B cell (primary cell): ENCODE measurements around the gene RAB11B. TPM values are rescaled to one million over a fixed set of nuclear protein-coding genes. Genes with fewer than 3 reads are reported as not detected.

ENCODE experiments used
- ATAC-seq: fragments of 200-7000 bp; cut with Tn5 transposase; one replicate; pipeline ENCODE4 v1.10.0; 2021; ENCODE audit warnings: low read depth, mild to moderate bottlenecking, moderate number of reproducible peaks, moderate library complexity
- CTCF ChIA-PET: fragments of 350-600 bp; sonication (Branson Sonifier 250); formaldehyde crosslinking; loops from one replicate; lab custom pipeline; 2021; ENCODE audit warnings: antibody characterized with exemption, inconsistent platforms; lab: Charles Lee
- POLR2A ChIA-PET: fragments of 350-600 bp; sonication (Branson Sonifier 250); formaldehyde crosslinking; loops from one replicate; lab custom pipeline; 2021; ENCODE audit warnings: antibody characterized with exemption; lab: Charles Lee
- DNase-seq: peaks from one replicate; pipeline ENCODE4 v3.0.0; 2013
- H2AFZ ChIP-seq: 2 replicates; pipeline ENCODE4 v1.6.1; 2012; ENCODE audit warnings: mild to moderate bottlenecking, low read depth, low read length; ENCODE audit not compliant: insufficient read depth, poor library complexity, severe bottlenecking
- H3K27ac ChIP-seq, 2 donors: 1 replicate in 1 of 2; 2 replicates in 1 of 2; pipeline ENCODE4 v1.5.1; 2012 to 2013; ENCODE audit warnings: low read length in 2 of 2, mild to moderate bottlenecking in 2 of 2, moderate library complexity in 1 of 2
- H3K27me3 ChIP-seq, 4 experiments: fragments of 200-600 bp in 1 of 4; sonication (generic) in 1 of 4; replicated peaks in 1 of 4; 1 replicate in 2 of 4; 2 replicates in 2 of 4; pipeline versions ENCODE4 v1.6.1 to v1.7.0; 2013 to 2016; ENCODE audit warnings: low read length in 3 of 4, mild to moderate bottlenecking in 2 of 4, mixed read lengths in 1 of 4, moderate library complexity in 1 of 4; ENCODE audit not compliant: insufficient read depth in 4 of 4, control insufficient read depth in 3 of 4; ENCODE audit errors: control extremely low read depth in 1 of 4
- H3K36me3 ChIP-seq, 2 experiments: replicated peaks in 1 of 2; 1 replicate in 1 of 2; 2 replicates in 1 of 2; pipeline versions ENCODE4 v1.6.1 to v1.7.1; 2013; ENCODE audit warnings: low read length in 1 of 2; ENCODE audit not compliant: insufficient read depth in 2 of 2, control insufficient read depth in 1 of 2; ENCODE audit errors: control extremely low read depth in 1 of 2, extremely low read depth in 1 of 2
- H3K4me1 ChIP-seq, 2 donors: fragments of 200-600 bp in 1 of 2; sonication (generic) in 1 of 2; 1 replicate in 1 of 2; 2 replicates in 1 of 2; pipeline versions ENCODE4 v1.5.1 to v1.6.1; 2013 to 2017; ENCODE audit warnings: low read length in 2 of 2; ENCODE audit not compliant: control insufficient read depth in 2 of 2, insufficient read depth in 2 of 2
- H3K4me2 ChIP-seq: replicated peaks from 2 replicates; pipeline ENCODE3; 2012; ENCODE audit warnings: mild to moderate bottlenecking, low read depth, low read length; ENCODE audit not compliant: poor library complexity, severe bottlenecking
- H3K4me3 ChIP-seq, 5 experiments: fragments of 200-600 bp in 1 of 5; sonication (generic) in 1 of 5; 1 replicate in 3 of 5; 2 replicates in 2 of 5; pipeline versions ENCODE4 v1.5.1 to v1.7.0; 2011 to 2016; ENCODE audit warnings: low read length in 4 of 5, mild to moderate bottlenecking in 4 of 5, low read depth in 2 of 5, control low read depth in 1 of 5, moderate library complexity in 1 of 5; ENCODE audit not compliant: insufficient read depth in 1 of 5; ENCODE audit errors: control extremely low read depth in 1 of 5, extremely low read depth in 1 of 5
- H3K79me2 ChIP-seq: fragments of 200-600 bp; sonication (generic); one replicate; pipeline ENCODE4 v1.6.0; 2016; ENCODE audit warnings: low read length; ENCODE audit not compliant: control insufficient read depth, insufficient read depth
- H3K9ac ChIP-seq: fragments of 200-600 bp; sonication (generic); 2 replicates; pipeline ENCODE4 v1.6.1; 2017; ENCODE audit warnings: mild to moderate bottlenecking, low read length, moderate library complexity
- H3K9me3 ChIP-seq, 3 donors: one replicate each; pipeline versions ENCODE4 v1.6.1 to v1.7.1; 2013; ENCODE audit warnings: low read length in 2 of 3; ENCODE audit not compliant: control insufficient read depth in 2 of 3, insufficient read depth in 1 of 3; ENCODE audit errors: control extremely low read depth in 1 of 3
- H4K20me1 ChIP-seq: 2 replicates; pipeline ENCODE4 v1.6.0; 2012; ENCODE audit warnings: mild to moderate bottlenecking, low read length; ENCODE audit not compliant: insufficient read depth, control insufficient read depth, poor library complexity, severe bottlenecking
- H3K27ac Mint-ChIP-seq: one replicate; pipeline ENCODE4 v1.8.0; 2021; ENCODE audit warnings: mixed read lengths
- H3K27me3 Mint-ChIP-seq: one replicate; pipeline ENCODE4 v1.8.0; 2021; ENCODE audit warnings: mixed read lengths
- H3K4me1 Mint-ChIP-seq: one replicate; pipeline ENCODE4 v1.8.0; 2021; ENCODE audit warnings: mixed read lengths
- H3K4me3 Mint-ChIP-seq: one replicate; pipeline ENCODE4 v1.8.0; 2021; ENCODE audit warnings: mixed read lengths
- H3K9me3 Mint-ChIP-seq: one replicate; pipeline ENCODE4 v1.8.0; 2022; ENCODE audit warnings: mixed read lengths; ENCODE audit not compliant: insufficient read depth
- CTCF ChIP-seq: fragments of 200-600 bp; IDR thresholded peaks from one replicate; pipeline ENCODE4 v1.8.0; 2022; ENCODE audit warnings: antibody characterized with exemption, mild to moderate bottlenecking
- EZH2 ChIP-seq: IDR thresholded peaks from 2 replicates; pipeline ENCODE4 v1.6.1; 2012; ENCODE audit warnings: borderline replicate concordance, low read depth, mild to moderate bottlenecking, moderate library complexity, low read length; ENCODE audit not compliant: insufficient read depth, poor library complexity, severe bottlenecking
- WGBS: methylation state at CpG from one replicate; pipeline ENCODE4 v1.1.5; 2013; ENCODE audit warnings: missing lambda C conversion rate; ENCODE audit not compliant: insufficient coverage; 5-methylcytosine and 5-hydroxymethylcytosine counted together
- intact Hi-C: fragments of 100-400 bp; cut with micrococcal nuclease; formaldehyde crosslinking; loops from one replicate; pipeline ENCODE4 v1.10.0; 2022
- polyA plus RNA-seq: library from polyadenylated mRNA; depleted of rRNA; stranded (reverse); fragments of >200 nt; gene quantifications from 2 replicates; pipeline ENCODE4 v1.2.3, GENCODE V29; 2012
- total RNA-seq, 2 donors: library from RNA; stranded (reverse); fragments of 120-200 nt in 1 of 2; gene quantifications; 1 replicate in 1 of 2; 2 replicates in 1 of 2; pipeline versions ENCODE4 v1.2.3 to v1.2.4, GENCODE V29; 2013 to 2022

RAB11B gene
- total and polyA plus RNA-seq, 2 donors (not counting 1 experiment from before 2014, with no cell fraction given) = 130 to 165 TPM

GRCh38 chr19:8358948-8359347 lies 31.2 kb upstream of the RAB11B start:
- no peak for ATAC-seq
- H3K27ac Mint-ChIP-seq = no peak overlapping the region
- CTCF ChIA-PET = interaction anchor here (0.9 kb wide), 1 partner anchor 25 kb away, joined by 5 read pairs; no protein-coding TSS in a partner anchor
- POLR2A ChIA-PET = no interaction called here
- H3K4me1 Mint-ChIP-seq = peaks cover 8% of the 10 kb centered on the region
- 93% methylated on average over 5 of the region's 6 CpGs for WGBS
- Histone ChIP-seq H3K79me2 (no peaks in the 10 kb centered on the region), H3K27ac (no peak overlapping the region), H3K4me2 (no peak overlapping the region), H3K9ac (no peak overlapping the region), H3K27me3 (peaks cover 0 to 26% (median 9%) of the 10 kb centered on the region in 4 experiments), H3K4me1 (peaks cover 9 to 12% of the 10 kb centered on the region in 2 donors), H4K20me1 (no peaks in the 10 kb centered on the region), H3K36me3 (no peaks in the 10 kb centered on the region), H2AFZ (no peak overlapping the region), H3K4me3 (no peak overlapping the region), H3K9me3 (peaks cover 0 to 3% (median 0%) of the 10 kb centered on the region in 3 donors)
- peaks cover 3% of the 10 kb centered on the region for H3K9me3 Mint-ChIP-seq
- TF ChIP-seq EZH2 = no peak
- no peak for TF ChIP-seq CTCF
- peaks cover 28% of the 10 kb centered on the region for H3K27me3 Mint-ChIP-seq
- no peak for DNase-seq
- intact Hi-C loops = no loop called here
- no peak overlapping the region for H3K4me3 Mint-ChIP-seq

GRCh38 chr19:8360196-8360595 lies 30.0 kb upstream of the RAB11B start:
- Histone ChIP-seq H3K9me3 (peaks cover 0 to 5% (median 0%) of the 10 kb centered on the region in 3 donors), H3K36me3 (no peaks in the 10 kb centered on the region), H3K4me1 (peaks cover 15 to 16% of the 10 kb centered on the region in 2 donors), H3K4me2 (no peak overlapping the region), H3K27ac (no peak overlapping the region), H3K79me2 (no peaks in the 10 kb centered on the region), H3K9ac (no peak overlapping the region), H4K20me1 (no peaks in the 10 kb centered on the region), H3K27me3 (peaks cover 0 to 28% (median 9%) of the 10 kb centered on the region in 4 experiments), H2AFZ (no peak overlapping the region), H3K4me3 (no peak overlapping the region)
- intact Hi-C loops = no loop called here
- Mint-ChIP-seq H3K27ac (no peak overlapping the region), H3K9me3 (peaks cover 3% of the 10 kb centered on the region), H3K4me1 (peaks cover 10% of the 10 kb centered on the region), H3K4me3 (no peak overlapping the region), H3K27me3 (peaks cover 30% of the 10 kb centered on the region)
- DNase-seq (no peak), ATAC-seq (no peak)
- TF ChIP-seq CTCF = no peak
- TF ChIP-seq EZH2 = no peak
- ChIA-PET CTCF (interaction anchor here (1.1 kb wide), 1 partner anchor 187 kb away, joined by 3 read pairs; no protein-coding TSS in a partner anchor), POLR2A (interaction anchor here (0.6 kb wide), 1 partner anchor 9 kb away, joined by 5 read pairs; no protein-coding TSS in a partner anchor)
- WGBS = 93% methylated on average over 6 of the region's 8 CpGs
